ENCODE data around the gene SMIM41.

GRCh38 chr12:52147964-52148463 lies 68.5 kb downstream of the SMIM41 start:
- TF ChIP-seq, protein P1, sequence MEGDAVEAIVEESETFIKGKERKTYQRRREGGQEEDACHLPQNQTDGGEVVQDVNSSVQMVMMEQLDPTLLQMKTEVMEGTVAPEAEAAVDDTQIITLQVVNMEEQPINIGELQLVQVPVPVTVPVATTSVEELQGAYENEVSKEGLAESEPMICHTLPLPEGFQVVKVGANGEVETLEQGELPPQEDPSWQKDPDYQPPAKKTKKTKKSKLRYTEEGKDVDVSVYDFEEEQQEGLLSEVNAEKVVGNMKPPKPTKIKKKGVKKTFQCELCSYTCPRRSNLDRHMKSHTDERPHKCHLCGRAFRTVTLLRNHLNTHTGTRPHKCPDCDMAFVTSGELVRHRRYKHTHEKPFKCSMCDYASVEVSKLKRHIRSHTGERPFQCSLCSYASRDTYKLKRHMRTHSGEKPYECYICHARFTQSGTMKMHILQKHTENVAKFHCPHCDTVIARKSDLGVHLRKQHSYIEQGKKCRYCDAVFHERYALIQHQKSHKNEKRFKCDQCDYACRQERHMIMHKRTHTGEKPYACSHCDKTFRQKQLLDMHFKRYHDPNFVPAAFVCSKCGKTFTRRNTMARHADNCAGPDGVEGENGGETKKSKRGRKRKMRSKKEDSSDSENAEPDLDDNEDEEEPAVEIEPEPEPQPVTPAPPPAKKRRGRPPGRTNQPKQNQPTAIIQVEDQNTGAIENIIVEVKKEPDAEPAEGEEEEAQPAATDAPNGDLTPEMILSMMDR (IDR thresholded peaks at IDR 0.05; ENCODE audit: low read depth, low read length, missing input control), result no peak
- TF ChIP-seq MAX (IDR thresholded peaks at IDR 0.05), result no peak
- no peak for TF ChIP-seq HNF4A (conservative IDR thresholded peaks at IDR 0.05)
- no peak for TF ChIP-seq YY1 (IDR thresholded peaks at IDR 0.05)
- TF ChIP-seq SP1 (IDR thresholded peaks at IDR 0.05), result no peak
- no peak for TF ChIP-seq TAF1 (conservative IDR thresholded peaks at IDR 0.05)
- no peak for TF ChIP-seq GABPA (IDR thresholded peaks at IDR 0.05 in 1 of 2, conservative IDR thresholded peaks at IDR 0.05 in 1 of 2)
- TF ChIP-seq ATF3 (IDR thresholded peaks at IDR 0.05), result no peak
- TF ChIP-seq ZBTB33 (IDR thresholded peaks at IDR 0.05), result no peak
- TF ChIP-seq, protein P2, sequence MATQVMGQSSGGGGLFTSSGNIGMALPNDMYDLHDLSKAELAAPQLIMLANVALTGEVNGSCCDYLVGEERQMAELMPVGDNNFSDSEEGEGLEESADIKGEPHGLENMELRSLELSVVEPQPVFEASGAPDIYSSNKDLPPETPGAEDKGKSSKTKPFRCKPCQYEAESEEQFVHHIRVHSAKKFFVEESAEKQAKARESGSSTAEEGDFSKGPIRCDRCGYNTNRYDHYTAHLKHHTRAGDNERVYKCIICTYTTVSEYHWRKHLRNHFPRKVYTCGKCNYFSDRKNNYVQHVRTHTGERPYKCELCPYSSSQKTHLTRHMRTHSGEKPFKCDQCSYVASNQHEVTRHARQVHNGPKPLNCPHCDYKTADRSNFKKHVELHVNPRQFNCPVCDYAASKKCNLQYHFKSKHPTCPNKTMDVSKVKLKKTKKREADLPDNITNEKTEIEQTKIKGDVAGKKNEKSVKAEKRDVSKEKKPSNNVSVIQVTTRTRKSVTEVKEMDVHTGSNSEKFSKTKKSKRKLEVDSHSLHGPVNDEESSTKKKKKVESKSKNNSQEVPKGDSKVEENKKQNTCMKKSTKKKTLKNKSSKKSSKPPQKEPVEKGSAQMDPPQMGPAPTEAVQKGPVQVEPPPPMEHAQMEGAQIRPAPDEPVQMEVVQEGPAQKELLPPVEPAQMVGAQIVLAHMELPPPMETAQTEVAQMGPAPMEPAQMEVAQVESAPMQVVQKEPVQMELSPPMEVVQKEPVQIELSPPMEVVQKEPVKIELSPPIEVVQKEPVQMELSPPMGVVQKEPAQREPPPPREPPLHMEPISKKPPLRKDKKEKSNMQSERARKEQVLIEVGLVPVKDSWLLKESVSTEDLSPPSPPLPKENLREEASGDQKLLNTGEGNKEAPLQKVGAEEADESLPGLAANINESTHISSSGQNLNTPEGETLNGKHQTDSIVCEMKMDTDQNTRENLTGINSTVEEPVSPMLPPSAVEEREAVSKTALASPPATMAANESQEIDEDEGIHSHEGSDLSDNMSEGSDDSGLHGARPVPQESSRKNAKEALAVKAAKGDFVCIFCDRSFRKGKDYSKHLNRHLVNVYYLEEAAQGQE (IDR thresholded peaks at IDR 0.05), result no peak
